Neural cell (in vitro differentiated cells): ENCODE results near the gene COL23A1. TPM values are rescaled to one million over a fixed set of nuclear protein-coding genes. Genes with fewer than 3 reads are reported as not detected.

ENCODE experiments used
- H2AFZ ChIP-seq: fragments of 200-600, 300-800 bp; sonication (generic), shearing (Covaris generic); 2 replicates; pipeline ENCODE4 v1.6.0; 2014; ENCODE audit warnings: low read depth, mild to moderate bottlenecking, antibody characterized with exemption, low read length, moderate library complexity
- H3F3A ChIP-seq: fragments of 200-600 bp; shearing (Covaris generic); 2 replicates; pipeline ENCODE4 v1.6.1; 2016; ENCODE audit warnings: mild to moderate bottlenecking, moderate library complexity, mixed read lengths, antibody characterized with exemption, low read length; ENCODE audit not compliant: insufficient read depth, poor library complexity, severe bottlenecking
- H3K27ac ChIP-seq: fragments of 200-600, 300-800 bp; sonication (generic), shearing (Covaris generic); 2 replicates; pipeline ENCODE4 v1.5.1; 2014; ENCODE audit warnings: mild to moderate bottlenecking, low read length, moderate library complexity
- H3K27me3 ChIP-seq: fragments of 300-800, 200-600 bp; sonication (generic), shearing (Covaris generic); 2 replicates; pipeline ENCODE4 v1.6.0; 2014; ENCODE audit warnings: mild to moderate bottlenecking, low read depth, low read length, moderate library complexity; ENCODE audit not compliant: insufficient read depth
- H3K36me3 ChIP-seq: fragments of 300-800, 200-600 bp; sonication (generic), shearing (Covaris generic); 2 replicates; pipeline ENCODE4 v1.5.1; 2014; ENCODE audit warnings: mild to moderate bottlenecking, antibody characterized with exemption, low read length, moderate library complexity; ENCODE audit not compliant: insufficient read depth
- H3K4me2 ChIP-seq: fragments of 300-800, 200-600 bp; sonication (generic), shearing (Covaris generic); 2 replicates; pipeline ENCODE4 v1.6.0; 2014; ENCODE audit warnings: mild to moderate bottlenecking, low read length
- H3K4me3 ChIP-seq: fragments of 300-800, 200-600 bp; sonication (generic), shearing (Covaris generic); 2 replicates; pipeline ENCODE4 v1.5.1; 2014; ENCODE audit warnings: mild to moderate bottlenecking, low read length, moderate library complexity
- H3K79me2 ChIP-seq: fragments of 200-600 bp; shearing (Covaris generic); replicated peaks from 2 replicates; pipeline ENCODE4 v1.6.0; 2014; ENCODE audit warnings: mild to moderate bottlenecking, low read length, moderate library complexity; ENCODE audit not compliant: insufficient read depth
- H3K9ac ChIP-seq: fragments of 300-800, 200-600 bp; sonication (generic), shearing (Covaris generic); 2 replicates; pipeline ENCODE4 v1.6.1; 2016; ENCODE audit warnings: mild to moderate bottlenecking, low read length, mixed read lengths
- H3K9me2 ChIP-seq: fragments of 200-600 bp; shearing (Covaris generic); 2 replicates; pipeline ENCODE4 v1.6.1; 2016; ENCODE audit warnings: mild to moderate bottlenecking, low read length, mixed read lengths; ENCODE audit not compliant: insufficient read depth
- H3K9me3 ChIP-seq: fragments of 200-600, 300-800 bp; sonication (generic), shearing (Covaris generic); 2 replicates; pipeline ENCODE4 v1.6.1; 2016; ENCODE audit warnings: mild to moderate bottlenecking, mixed run types, low read length, moderate library complexity, mixed read lengths
- H4K20me1 ChIP-seq: fragments of 200-600 bp; shearing (Covaris generic); 2 replicates; pipeline ENCODE4 v1.6.1; 2016; ENCODE audit warnings: mild to moderate bottlenecking, mixed run types; ENCODE audit not compliant: insufficient read depth
- EP300 ChIP-seq: fragments of 450-650 bp; conservative IDR thresholded peaks from 2 replicates; pipeline ENCODE4 v1.6.1; 2014; ENCODE audit warnings: antibody characterized with exemption, mild to moderate bottlenecking, moderate library complexity; ENCODE audit not compliant: poor library complexity, severe bottlenecking
- EZH2 ChIP-seq: fragments of 200-600, 300-800 bp; shearing (Covaris generic), sonication (generic); IDR thresholded peaks from 2 replicates; pipeline ENCODE4 v1.6.1; 2014; ENCODE audit warnings: antibody characterized with exemption, low read length, borderline replicate concordance, mild to moderate bottlenecking; ENCODE audit not compliant: insufficient read depth, poor library complexity, severe bottlenecking
- MXI1 ChIP-seq: fragments of 450-650 bp; conservative IDR thresholded peaks from 2 replicates; pipeline ENCODE4 v1.6.1; 2014; ENCODE audit warnings: antibody characterized with exemption, mild to moderate bottlenecking; ENCODE audit not compliant: poor library complexity, severe bottlenecking
- POLR2AphosphoS5 ChIP-seq: IDR thresholded peaks from 2 replicates; pipeline ENCODE4 v1.6.1; 2012
- RAD21 ChIP-seq: fragments of 450-650 bp; conservative IDR thresholded peaks from 2 replicates; pipeline ENCODE4 v1.6.1; 2014; ENCODE audit warnings: antibody characterized with exemption, mild to moderate bottlenecking, moderate library complexity
- SMC3 ChIP-seq: fragments of 450-650 bp; conservative IDR thresholded peaks from 2 replicates; pipeline ENCODE4 v1.6.1; 2014; ENCODE audit warnings: antibody characterized with exemption, mild to moderate bottlenecking, moderate library complexity; ENCODE audit not compliant: poor library complexity
- TAF1 ChIP-seq: IDR thresholded peaks from 2 replicates; pipeline ENCODE4 v1.6.1; 2012; ENCODE audit warnings: low read depth
- polyA plus RNA-seq: library from polyadenylated mRNA; depleted of rRNA; stranded (reverse); fragments of >200 nt; gene quantifications from 2 replicates; pipeline ENCODE4 v1.2.3, GENCODE V29; 2014
- TF ChIP-seq, protein P1 (sequence below): IDR thresholded peaks from 2 replicates; pipeline ENCODE4 v1.6.1; 2012; ENCODE audit warnings: borderline replicate concordance
- TF ChIP-seq, protein P2 (sequence below): fragments of 450-650 bp; IDR thresholded peaks from 2 replicates; pipeline ENCODE4 v1.5.1; 2014; ENCODE audit warnings: antibody characterized with exemption, mild to moderate bottlenecking, moderate library complexity; ENCODE audit not compliant: poor library complexity, severe bottlenecking

Gene COL23A1
- polyA plus RNA-seq, 1 donor from 2014 or later = not detected

DNA sequence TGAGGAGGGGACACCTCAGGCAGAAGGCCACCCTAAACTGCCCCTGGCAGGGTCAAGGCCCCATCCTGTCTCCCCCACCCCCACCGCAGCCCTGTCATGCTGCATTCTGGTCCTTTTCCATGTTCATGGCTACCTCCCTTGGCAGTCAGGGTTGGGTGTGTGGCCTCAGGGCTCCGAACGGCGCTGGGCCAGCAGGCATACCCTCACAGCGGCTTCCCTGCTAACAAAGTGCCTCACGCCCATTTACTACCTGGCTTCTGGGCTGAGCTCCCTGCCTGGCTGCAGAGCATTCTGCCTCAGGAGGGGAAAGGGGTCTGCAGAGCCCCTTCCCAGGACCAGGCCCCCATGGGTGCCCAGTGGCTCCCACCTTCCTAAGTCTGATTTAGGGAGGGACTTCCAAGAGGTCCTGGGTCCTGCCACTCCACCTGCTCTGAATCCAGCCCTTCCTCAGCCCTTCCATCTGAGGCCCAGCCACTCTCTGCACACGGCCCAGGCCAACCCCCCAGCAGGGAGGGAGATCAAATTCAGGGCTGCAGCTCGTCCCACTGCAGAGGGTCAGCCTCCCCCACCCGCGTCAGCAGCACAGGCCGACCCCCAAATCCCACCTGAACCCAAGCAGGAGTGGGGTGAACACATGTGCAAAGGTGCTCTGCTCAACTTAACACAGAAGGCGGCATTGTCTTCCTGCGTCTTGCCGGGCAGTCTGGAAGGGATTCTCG, 241.7 kb downstream of the COL23A1 start:
- Histone ChIP-seq H3K27ac (no peak overlapping the region), H3K4me2 (no peak overlapping the region), H3K9ac (no peak overlapping the region), H3K4me3 (no peak overlapping the region), H3F3A (no peaks in the 10 kb centered on the region), H3K27me3 (no peaks in the 10 kb centered on the region), H3K9me2 (no peaks in the 10 kb centered on the region), H2AFZ (no peak overlapping the region), H3K36me3 (no peaks in the 10 kb centered on the region), H3K9me3 (no peaks in the 10 kb centered on the region), H3K79me2 (no peaks in the 10 kb centered on the region), H4K20me1 (no peaks in the 10 kb centered on the region)
- TF ChIP-seq EP300 (no peak), SMC3 (no peak), MXI1 (no peak), TAF1 (no peak), POLR2AphosphoS5 (no peak), EZH2 (no peak)
- TF ChIP-seq, protein P1, sequence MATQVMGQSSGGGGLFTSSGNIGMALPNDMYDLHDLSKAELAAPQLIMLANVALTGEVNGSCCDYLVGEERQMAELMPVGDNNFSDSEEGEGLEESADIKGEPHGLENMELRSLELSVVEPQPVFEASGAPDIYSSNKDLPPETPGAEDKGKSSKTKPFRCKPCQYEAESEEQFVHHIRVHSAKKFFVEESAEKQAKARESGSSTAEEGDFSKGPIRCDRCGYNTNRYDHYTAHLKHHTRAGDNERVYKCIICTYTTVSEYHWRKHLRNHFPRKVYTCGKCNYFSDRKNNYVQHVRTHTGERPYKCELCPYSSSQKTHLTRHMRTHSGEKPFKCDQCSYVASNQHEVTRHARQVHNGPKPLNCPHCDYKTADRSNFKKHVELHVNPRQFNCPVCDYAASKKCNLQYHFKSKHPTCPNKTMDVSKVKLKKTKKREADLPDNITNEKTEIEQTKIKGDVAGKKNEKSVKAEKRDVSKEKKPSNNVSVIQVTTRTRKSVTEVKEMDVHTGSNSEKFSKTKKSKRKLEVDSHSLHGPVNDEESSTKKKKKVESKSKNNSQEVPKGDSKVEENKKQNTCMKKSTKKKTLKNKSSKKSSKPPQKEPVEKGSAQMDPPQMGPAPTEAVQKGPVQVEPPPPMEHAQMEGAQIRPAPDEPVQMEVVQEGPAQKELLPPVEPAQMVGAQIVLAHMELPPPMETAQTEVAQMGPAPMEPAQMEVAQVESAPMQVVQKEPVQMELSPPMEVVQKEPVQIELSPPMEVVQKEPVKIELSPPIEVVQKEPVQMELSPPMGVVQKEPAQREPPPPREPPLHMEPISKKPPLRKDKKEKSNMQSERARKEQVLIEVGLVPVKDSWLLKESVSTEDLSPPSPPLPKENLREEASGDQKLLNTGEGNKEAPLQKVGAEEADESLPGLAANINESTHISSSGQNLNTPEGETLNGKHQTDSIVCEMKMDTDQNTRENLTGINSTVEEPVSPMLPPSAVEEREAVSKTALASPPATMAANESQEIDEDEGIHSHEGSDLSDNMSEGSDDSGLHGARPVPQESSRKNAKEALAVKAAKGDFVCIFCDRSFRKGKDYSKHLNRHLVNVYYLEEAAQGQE = no peak

DNA sequence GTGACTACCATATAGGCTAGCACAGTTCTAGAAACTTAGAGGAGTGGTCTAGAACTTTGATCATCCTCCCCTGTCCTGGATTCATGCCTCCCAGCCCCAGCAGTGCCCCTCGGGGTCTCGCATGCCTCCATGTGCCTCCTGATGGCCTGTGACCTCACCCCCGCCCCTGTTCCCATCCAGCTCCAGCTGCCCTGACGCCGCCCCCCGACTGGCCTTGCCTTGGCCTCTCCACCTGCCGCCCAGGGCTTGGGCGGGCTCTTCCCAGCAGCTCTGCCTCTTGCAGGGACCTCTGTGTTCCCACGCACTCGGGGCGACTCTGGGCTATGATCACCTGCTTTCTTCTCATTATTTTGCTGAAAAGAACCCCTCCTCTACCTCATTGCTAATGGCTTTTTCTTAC, 242.2 kb downstream of the COL23A1 start:
- H3F3A ChIP-seq = no peaks in the 10 kb centered on the region
- no peaks in the 10 kb centered on the region for H3K27me3 ChIP-seq
- no peak overlapping the region for H2AFZ ChIP-seq
- no peak overlapping the region for H3K4me2 ChIP-seq
- H4K20me1 ChIP-seq = no peaks in the 10 kb centered on the region
- no peak overlapping the region for H3K4me3 ChIP-seq
- H3K79me2 ChIP-seq = no peaks in the 10 kb centered on the region
- H3K36me3 ChIP-seq = no peaks in the 10 kb centered on the region
- H3K9ac ChIP-seq = no peak overlapping the region
- no peak overlapping the region for H3K27ac ChIP-seq
- no peaks in the 10 kb centered on the region for H3K9me3 ChIP-seq
- no peaks in the 10 kb centered on the region for H3K9me2 ChIP-seq
- no peak for TF ChIP-seq EZH2
- no peak for TF ChIP-seq RAD21
- TF ChIP-seq TAF1 = no peak
- no peak for TF ChIP-seq SMC3
- TF ChIP-seq MXI1 = no peak
- TF ChIP-seq, protein P1 = no peak
- no peak for TF ChIP-seq POLR2AphosphoS5
- TF ChIP-seq, protein P2, sequence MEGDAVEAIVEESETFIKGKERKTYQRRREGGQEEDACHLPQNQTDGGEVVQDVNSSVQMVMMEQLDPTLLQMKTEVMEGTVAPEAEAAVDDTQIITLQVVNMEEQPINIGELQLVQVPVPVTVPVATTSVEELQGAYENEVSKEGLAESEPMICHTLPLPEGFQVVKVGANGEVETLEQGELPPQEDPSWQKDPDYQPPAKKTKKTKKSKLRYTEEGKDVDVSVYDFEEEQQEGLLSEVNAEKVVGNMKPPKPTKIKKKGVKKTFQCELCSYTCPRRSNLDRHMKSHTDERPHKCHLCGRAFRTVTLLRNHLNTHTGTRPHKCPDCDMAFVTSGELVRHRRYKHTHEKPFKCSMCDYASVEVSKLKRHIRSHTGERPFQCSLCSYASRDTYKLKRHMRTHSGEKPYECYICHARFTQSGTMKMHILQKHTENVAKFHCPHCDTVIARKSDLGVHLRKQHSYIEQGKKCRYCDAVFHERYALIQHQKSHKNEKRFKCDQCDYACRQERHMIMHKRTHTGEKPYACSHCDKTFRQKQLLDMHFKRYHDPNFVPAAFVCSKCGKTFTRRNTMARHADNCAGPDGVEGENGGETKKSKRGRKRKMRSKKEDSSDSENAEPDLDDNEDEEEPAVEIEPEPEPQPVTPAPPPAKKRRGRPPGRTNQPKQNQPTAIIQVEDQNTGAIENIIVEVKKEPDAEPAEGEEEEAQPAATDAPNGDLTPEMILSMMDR = no peak
- no peak for TF ChIP-seq EP300
